H9 (cell line): ENCODE measurements around the gene MBNL1. TPM values are rescaled to one million over a fixed set of nuclear protein-coding genes. Genes with fewer than 3 reads are reported as not detected.

Experiments
- DNase-seq: peaks from one replicate; pipeline ENCODE4 v3.0.0-alpha.2; 2017
- H2AFZ ChIP-seq: one replicate; pipeline ENCODE4 v1.6.1; 2013; ENCODE audit warnings: mild to moderate bottlenecking, low read length, control low read depth, moderate library complexity
- H2AK5ac ChIP-seq: 2 replicates; pipeline ENCODE4 v1.6.1; 2013; ENCODE audit warnings: low read length, control low read depth, mixed read lengths; ENCODE audit not compliant: insufficient read length
- H2BK120ac ChIP-seq: one replicate; pipeline ENCODE4 v1.6.1; 2013; ENCODE audit warnings: low read depth, mild to moderate bottlenecking, low read length, control low read depth, inconsistent platforms; ENCODE audit not compliant: poor library complexity, severe bottlenecking
- H2BK12ac ChIP-seq: 2 replicates; pipeline ENCODE4 v1.6.1; 2013; ENCODE audit warnings: low read length, control low read depth, mixed read lengths, low read depth; ENCODE audit not compliant: insufficient read length
- H2BK15ac ChIP-seq: 2 replicates; pipeline ENCODE4 v1.6.1; 2013; ENCODE audit warnings: low read depth, low read length, control low read depth
- H2BK20ac ChIP-seq: one replicate; pipeline ENCODE4 v1.6.1; 2013; ENCODE audit warnings: low read depth, mild to moderate bottlenecking, low read length, control low read depth, inconsistent platforms; ENCODE audit not compliant: poor library complexity, severe bottlenecking
- H2BK5ac ChIP-seq: 2 replicates; pipeline ENCODE4 v1.6.1; 2013; ENCODE audit warnings: low read length, control low read depth, mixed read lengths; ENCODE audit not compliant: insufficient read length
- H3K14ac ChIP-seq: 2 replicates; pipeline ENCODE4 v1.6.1; 2013; ENCODE audit warnings: low read length, control low read depth; ENCODE audit not compliant: insufficient read depth
- H3K18ac ChIP-seq: 2 replicates; pipeline ENCODE4 v1.6.1; 2013; ENCODE audit warnings: low read depth, mild to moderate bottlenecking, mixed read lengths, low read length, control low read depth; ENCODE audit not compliant: insufficient read length
- H3K23ac ChIP-seq: 2 replicates; pipeline ENCODE4 v1.6.1; 2013; ENCODE audit warnings: low read length, control low read depth, mixed read lengths, low read depth; ENCODE audit not compliant: insufficient read length
- H3K23me2 ChIP-seq: 2 replicates; pipeline ENCODE4 v1.6.1; 2013; ENCODE audit warnings: low read depth, mild to moderate bottlenecking, mixed read lengths, low read length, control low read depth; ENCODE audit not compliant: insufficient read length, poor library complexity, severe bottlenecking
- H3K27ac ChIP-seq: 2 replicates; pipeline ENCODE4 v1.5.1; 2013; ENCODE audit warnings: low read length, control low read depth, mixed read lengths, low read depth; ENCODE audit not compliant: insufficient read length
- H3K27me3 ChIP-seq: 2 replicates; pipeline ENCODE4 v1.6.1; 2013; ENCODE audit warnings: low read length, control low read depth, inconsistent platforms; ENCODE audit not compliant: insufficient read depth
- H3K4ac ChIP-seq: 2 replicates; pipeline ENCODE4 v1.6.1; 2013; ENCODE audit warnings: low read depth, mild to moderate bottlenecking, control low read depth, inconsistent platforms, low read length, moderate library complexity
- H3K4me1 ChIP-seq: 2 replicates; pipeline ENCODE4 v1.6.1; 2013; ENCODE audit warnings: low read length, control low read depth, inconsistent platforms; ENCODE audit not compliant: insufficient read depth
- H3K4me2 ChIP-seq: 2 replicates; pipeline ENCODE4 v1.6.1; 2013; ENCODE audit warnings: low read length, control low read depth, mixed read lengths; ENCODE audit not compliant: insufficient read length, insufficient read depth
- H3K56ac ChIP-seq: 2 replicates; pipeline ENCODE4 v1.6.1; 2013; ENCODE audit warnings: low read depth, mild to moderate bottlenecking, mixed read lengths, low read length, control low read depth; ENCODE audit not compliant: insufficient read length
- H3K79me1 ChIP-seq: 2 replicates; pipeline ENCODE4 v1.6.1; 2013; ENCODE audit warnings: low read depth, mild to moderate bottlenecking, moderate library complexity, low read length, control low read depth, inconsistent platforms; ENCODE audit not compliant: insufficient read depth, poor library complexity, severe bottlenecking
- H3K79me2 ChIP-seq: 2 replicates; pipeline ENCODE4 v1.6.1; 2013; ENCODE audit warnings: low read length, control low read depth, inconsistent platforms; ENCODE audit not compliant: insufficient read depth
- H3K9ac ChIP-seq: 2 replicates; pipeline ENCODE4 v1.6.1; 2013; ENCODE audit warnings: low read length, control low read depth, mixed read lengths; ENCODE audit not compliant: insufficient read length; ENCODE audit errors: extremely low read depth
- H3K9me3 ChIP-seq: one replicate; pipeline ENCODE4 v1.6.1; 2013; ENCODE audit warnings: low read depth, low read length, inconsistent platforms; ENCODE audit not compliant: control insufficient read depth
- H3T11ph ChIP-seq: one replicate; pipeline ENCODE4 v1.6.1; 2013; ENCODE audit warnings: mild to moderate bottlenecking, low read length, control low read depth, inconsistent platforms
- H4K20me1 ChIP-seq: one replicate; pipeline ENCODE4 v1.6.1; 2013; ENCODE audit not compliant: control insufficient read depth, insufficient read length, insufficient read depth
- H4K5ac ChIP-seq: 2 replicates; pipeline ENCODE4 v1.6.1; 2013; ENCODE audit warnings: low read depth, mild to moderate bottlenecking, mixed read lengths, low read length, control low read depth; ENCODE audit not compliant: insufficient read length
- H4K8ac ChIP-seq: replicated peaks from 2 replicates; pipeline ENCODE4 v1.6.1; 2013; ENCODE audit warnings: low read length, control low read depth, mixed read lengths, low read depth; ENCODE audit not compliant: insufficient read length
- H4K91ac ChIP-seq: 2 replicates; pipeline ENCODE4 v1.6.1; 2013; ENCODE audit warnings: low read depth, mild to moderate bottlenecking, moderate library complexity, mixed read lengths, low read length, control low read depth; ENCODE audit not compliant: insufficient read length
- H3K27ac Mint-ChIP-seq, 3 experiments: 2 replicates in 2 of 3; 3 replicates in 1 of 3; pipeline ENCODE4 v1.8.0; 2020 to 2021; ENCODE audit warnings: mixed read lengths in 3 of 3, mild to moderate bottlenecking in 1 of 3, moderate library complexity in 1 of 3
- H3K27me3 Mint-ChIP-seq: 2 replicates; pipeline ENCODE4 v1.8.0; 2021; ENCODE audit warnings: low read depth, mild to moderate bottlenecking, moderate library complexity, mixed read lengths
- H3K36me3 Mint-ChIP-seq, 3 experiments: 2 replicates in 2 of 3; 3 replicates in 1 of 3; pipeline ENCODE4 v1.8.0; 2020 to 2021; ENCODE audit warnings: low read depth in 3 of 3, mixed read lengths in 3 of 3; ENCODE audit not compliant: insufficient read depth in 1 of 3
- H3K4me1 Mint-ChIP-seq, 2 experiments: 2 replicates each; pipeline ENCODE4 v1.8.0; 2020; ENCODE audit warnings: mixed read lengths in 2 of 2
- H3K4me3 Mint-ChIP-seq, 2 experiments: 2 replicates in 1 of 2; 3 replicates in 1 of 2; pipeline ENCODE4 v1.8.0; 2020 to 2021; ENCODE audit warnings: mild to moderate bottlenecking in 2 of 2, mixed read lengths in 2 of 2, moderate library complexity in 1 of 2
- H3K9me3 Mint-ChIP-seq, 2 experiments: 2 replicates in 1 of 2; 3 replicates in 1 of 2; pipeline ENCODE4 v1.8.0; 2020; ENCODE audit warnings: mild to moderate bottlenecking in 2 of 2, mixed read lengths in 2 of 2, moderate library complexity in 1 of 2
- WGBS: extraction: QIAGEN DNeasy Blood & Tissue Kit; methylation state at CpG from one replicate; pipeline ENCODE4 v1.1.7; 2013; ENCODE audit warnings: missing lambda C conversion rate, low lambda C conversion rate, mixed read lengths; ENCODE audit not compliant: insufficient read length; ENCODE audit errors: extremely low coverage; 5-methylcytosine and 5-hydroxymethylcytosine counted together
- total RNA-seq: library from RNA; stranded (reverse); gene quantifications from 2 replicates; pipeline ENCODE4 v1.2.1, GENCODE V29; 2021
- TF ChIP-seq, protein P1 (sequence below): fragments of 200-600 bp; sonication (generic); conservative IDR thresholded peaks from 3 replicates; pipeline ENCODE4 v1.8.0; 2021; ENCODE audit warnings: antibody characterized with exemption, mild to moderate bottlenecking

Gene MBNL1
- total RNA-seq, 1 experiment from 2014 or later: 14.9 TPM

DNA sequence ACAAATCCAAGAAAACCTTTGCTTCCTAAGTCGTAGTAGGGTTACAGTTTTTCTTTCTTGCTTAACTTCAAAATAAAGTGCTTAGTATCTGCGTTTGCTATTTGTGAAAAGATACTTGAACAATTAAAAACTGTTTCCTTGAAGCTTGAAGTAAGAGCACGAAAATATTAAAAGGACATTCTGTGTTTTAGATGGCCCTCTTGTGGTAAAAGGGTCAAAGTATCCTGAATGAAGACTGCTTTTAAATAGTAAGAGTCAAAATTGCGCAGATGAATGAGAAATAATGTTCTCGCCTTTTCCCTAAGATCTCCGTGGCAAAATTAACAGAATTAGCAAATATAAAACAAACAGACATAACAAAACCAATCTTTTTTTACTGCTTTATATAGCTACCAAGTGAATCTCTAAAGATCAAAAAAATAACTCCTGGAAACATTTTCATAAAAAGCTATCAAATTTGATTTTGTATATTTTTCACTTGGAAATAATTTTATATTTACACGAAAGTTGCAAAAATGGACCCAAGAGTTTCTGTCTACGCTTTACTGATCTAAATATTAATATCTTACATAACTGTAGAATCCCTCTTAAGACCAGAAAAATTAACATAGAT lies 175.4 kb downstream of the MBNL1 start:
- Histone ChIP-seq H3T11ph (no peak overlapping the region), H3K9me3 (no peaks in the 10 kb centered on the region), H3K79me2 (no peaks in the 10 kb centered on the region; the same call in 1 of the 2 replicates), H3K23me2 (no peaks in the 10 kb centered on the region), H4K8ac (no peak overlapping the region), H2BK20ac (no peak overlapping the region), H3K9ac (no peak overlapping the region), H3K23ac (no peak overlapping the region), H2AK5ac (no peak overlapping the region), H2BK12ac (no peak overlapping the region), H3K18ac (no peak overlapping the region), H4K20me1 (no peaks in the 10 kb centered on the region), H3K4me1 (no peaks in the 10 kb centered on the region), H3K56ac (no peak overlapping the region), H2BK120ac (no peak overlapping the region), H2BK5ac (no peak overlapping the region), H4K91ac (no peak overlapping the region), H3K4ac (no peak overlapping the region), H3K4me2 (no peak overlapping the region), H4K5ac (no peak overlapping the region), H3K27me3 (no peaks in the 10 kb centered on the region), H2AFZ (no peak overlapping the region), H3K14ac (no peak overlapping the region), H3K27ac (no peak overlapping the region), H3K79me1 (no peaks in the 10 kb centered on the region), H2BK15ac (no peak overlapping the region)
- Mint-ChIP-seq H3K4me1 (peaks cover 3 to 6% of the 10 kb centered on the region in 2 experiments; a peak in 3 of 4 replicates), H3K9me3 (no peaks in the 10 kb centered on the region), H3K27me3 (no peaks in the 10 kb centered on the region), H3K27ac (no peak overlapping the region), H3K4me3 (no peak overlapping the region), H3K36me3 (peaks cover 0 to 3% (median 0%) of the 10 kb centered on the region in 3 experiments; a peak in 2 of 7 replicates)
- TF ChIP-seq, protein P1, sequence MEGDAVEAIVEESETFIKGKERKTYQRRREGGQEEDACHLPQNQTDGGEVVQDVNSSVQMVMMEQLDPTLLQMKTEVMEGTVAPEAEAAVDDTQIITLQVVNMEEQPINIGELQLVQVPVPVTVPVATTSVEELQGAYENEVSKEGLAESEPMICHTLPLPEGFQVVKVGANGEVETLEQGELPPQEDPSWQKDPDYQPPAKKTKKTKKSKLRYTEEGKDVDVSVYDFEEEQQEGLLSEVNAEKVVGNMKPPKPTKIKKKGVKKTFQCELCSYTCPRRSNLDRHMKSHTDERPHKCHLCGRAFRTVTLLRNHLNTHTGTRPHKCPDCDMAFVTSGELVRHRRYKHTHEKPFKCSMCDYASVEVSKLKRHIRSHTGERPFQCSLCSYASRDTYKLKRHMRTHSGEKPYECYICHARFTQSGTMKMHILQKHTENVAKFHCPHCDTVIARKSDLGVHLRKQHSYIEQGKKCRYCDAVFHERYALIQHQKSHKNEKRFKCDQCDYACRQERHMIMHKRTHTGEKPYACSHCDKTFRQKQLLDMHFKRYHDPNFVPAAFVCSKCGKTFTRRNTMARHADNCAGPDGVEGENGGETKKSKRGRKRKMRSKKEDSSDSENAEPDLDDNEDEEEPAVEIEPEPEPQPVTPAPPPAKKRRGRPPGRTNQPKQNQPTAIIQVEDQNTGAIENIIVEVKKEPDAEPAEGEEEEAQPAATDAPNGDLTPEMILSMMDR: peak; percentile 77
- no peak for DNase-seq
- WGBS: no CpG with 5 or more reads among the region's 8 CpGs
